Upper lobe of right lung (tissue), 1 donor: ENCODE measurements around the gene GDPD3. TPM values are rescaled to one million over a fixed set of nuclear protein-coding genes. Genes with fewer than 3 reads are reported as not detected.

Experiments
- ATAC-seq: fragments of 200-7000 bp; cut with Tn5 transposase; one replicate; pipeline ENCODE4 v1.9.1; 2020; ENCODE audit warnings: mild to moderate bottlenecking, moderate library complexity
- DNase-seq: peaks from one replicate; pipeline ENCODE4 v3.0.0-alpha.2; 2020
- H3K27ac ChIP-seq: fragments of 200-600 bp; one replicate; pipeline ENCODE4 v1.8.0; 2022
- H3K27me3 ChIP-seq: fragments of 200-600 bp; one replicate; pipeline ENCODE4 v1.8.0; 2022; ENCODE audit warnings: mild to moderate bottlenecking
- H3K36me3 ChIP-seq: fragments of 200-600 bp; one replicate; pipeline ENCODE4 v1.8.0; 2022
- H3K4me1 ChIP-seq: fragments of 200-600 bp; one replicate; pipeline ENCODE4 v1.8.0; 2022
- H3K4me3 ChIP-seq: fragments of 200-600 bp; one replicate; pipeline ENCODE4 v1.8.0; 2022; ENCODE audit warnings: mild to moderate bottlenecking
- H3K9me3 ChIP-seq: fragments of 200-600 bp; one replicate; pipeline ENCODE4 v1.8.0; 2022
- intact Hi-C: fragments of 100-400 bp; cut with DNase I; formaldehyde crosslinking; loops from one replicate; pipeline ENCODE4 v1.11.0; 2022
- total RNA-seq: library from RNA; stranded (reverse); fragmentation: NEBNext Ultra II Directional; extraction: Animal tissue kit (Norgen Biotek cat#: 25700); gene quantifications from one replicate; pipeline ENCODE4 v1.2.1, GENCODE V29; 2021
- TF ChIP-seq, protein P1 (sequence below): fragments of 200-600 bp; IDR thresholded peaks from one replicate; pipeline ENCODE4 v1.8.0; 2022; ENCODE audit warnings: antibody characterized with exemption
- donor health status: DM: no; HTN: yes; CAD: no; lungs with severe emphysema.

GDPD3 gene
- total RNA-seq, 1 donor from 2014 or later = 11.5 TPM

DNA sequence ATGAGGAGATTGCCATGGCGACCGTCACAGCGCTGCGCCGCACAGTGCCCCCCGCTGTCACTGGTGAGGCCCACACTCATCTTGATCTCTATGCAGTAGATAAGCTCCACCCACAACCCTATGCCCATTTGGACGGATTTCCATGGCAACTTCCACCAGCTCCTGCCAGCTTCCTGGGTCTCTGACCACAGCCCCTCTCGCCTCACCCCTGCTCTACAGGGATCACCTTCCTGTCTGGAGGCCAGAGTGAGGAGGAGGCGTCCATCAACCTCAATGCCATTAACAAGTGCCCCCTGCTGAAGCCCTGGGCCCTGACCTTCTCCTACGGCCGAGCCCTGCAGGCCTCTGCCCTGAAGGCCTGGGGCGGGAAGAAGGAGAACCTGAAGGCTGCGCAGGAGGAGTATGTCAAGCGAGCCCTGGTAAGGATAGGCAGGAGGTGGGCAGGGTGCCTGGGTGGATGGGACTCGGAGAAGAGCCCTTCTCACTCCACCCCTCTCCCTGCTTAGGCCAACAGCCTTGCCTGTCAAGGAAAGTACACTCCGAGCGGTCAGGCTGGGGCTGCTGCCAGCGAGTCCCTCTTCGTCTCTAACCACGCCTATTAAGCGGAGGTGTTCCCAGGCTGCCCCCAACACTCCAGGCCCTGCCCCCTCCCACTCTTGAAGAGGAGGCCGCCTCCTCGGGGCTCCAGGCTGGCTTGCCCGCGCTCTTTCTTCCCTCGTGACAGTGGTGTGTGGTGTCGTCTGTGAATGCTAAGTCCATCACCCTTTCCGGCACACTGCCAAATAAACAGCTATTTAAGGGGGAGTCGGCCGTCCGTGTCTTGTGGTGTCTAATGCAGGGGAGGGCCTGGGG, 43.5 kb downstream of the GDPD3 start:
- H3K4me1 ChIP-seq = peaks cover 32% of the 10 kb centered on the region
- no peak overlapping the region for H3K27ac ChIP-seq
- ATAC-seq = no peak
- peaks cover 64% of the 10 kb centered on the region for H3K36me3 ChIP-seq
- TF ChIP-seq, protein P1, sequence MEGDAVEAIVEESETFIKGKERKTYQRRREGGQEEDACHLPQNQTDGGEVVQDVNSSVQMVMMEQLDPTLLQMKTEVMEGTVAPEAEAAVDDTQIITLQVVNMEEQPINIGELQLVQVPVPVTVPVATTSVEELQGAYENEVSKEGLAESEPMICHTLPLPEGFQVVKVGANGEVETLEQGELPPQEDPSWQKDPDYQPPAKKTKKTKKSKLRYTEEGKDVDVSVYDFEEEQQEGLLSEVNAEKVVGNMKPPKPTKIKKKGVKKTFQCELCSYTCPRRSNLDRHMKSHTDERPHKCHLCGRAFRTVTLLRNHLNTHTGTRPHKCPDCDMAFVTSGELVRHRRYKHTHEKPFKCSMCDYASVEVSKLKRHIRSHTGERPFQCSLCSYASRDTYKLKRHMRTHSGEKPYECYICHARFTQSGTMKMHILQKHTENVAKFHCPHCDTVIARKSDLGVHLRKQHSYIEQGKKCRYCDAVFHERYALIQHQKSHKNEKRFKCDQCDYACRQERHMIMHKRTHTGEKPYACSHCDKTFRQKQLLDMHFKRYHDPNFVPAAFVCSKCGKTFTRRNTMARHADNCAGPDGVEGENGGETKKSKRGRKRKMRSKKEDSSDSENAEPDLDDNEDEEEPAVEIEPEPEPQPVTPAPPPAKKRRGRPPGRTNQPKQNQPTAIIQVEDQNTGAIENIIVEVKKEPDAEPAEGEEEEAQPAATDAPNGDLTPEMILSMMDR = no peak
- H3K27me3 ChIP-seq = no peaks in the 10 kb centered on the region
- no peak for DNase-seq
- no peak overlapping the region for H3K4me3 ChIP-seq
- intact Hi-C loops = no loop called here
- no peaks in the 10 kb centered on the region for H3K9me3 ChIP-seq

- Histone ChIP-seq H3K4me3 (no peak overlapping the region), H3K27ac (peak overlapping the region; percentile 11), H3K36me3 (peaks cover 64% of the 10 kb centered on the region), H3K27me3 (no peaks in the 10 kb centered on the region), H3K4me1 (peaks cover 31% of the 10 kb centered on the region), H3K9me3 (no peaks in the 10 kb centered on the region)
- DNase-seq (no peak), ATAC-seq (no peak)
- TF ChIP-seq, protein P1 = peak; percentile 38
- intact Hi-C loops = no loop called here
Observed at GRCh38 chr16:30068750-30069610, 44.4 kb downstream of the GDPD3 start.

DNA sequence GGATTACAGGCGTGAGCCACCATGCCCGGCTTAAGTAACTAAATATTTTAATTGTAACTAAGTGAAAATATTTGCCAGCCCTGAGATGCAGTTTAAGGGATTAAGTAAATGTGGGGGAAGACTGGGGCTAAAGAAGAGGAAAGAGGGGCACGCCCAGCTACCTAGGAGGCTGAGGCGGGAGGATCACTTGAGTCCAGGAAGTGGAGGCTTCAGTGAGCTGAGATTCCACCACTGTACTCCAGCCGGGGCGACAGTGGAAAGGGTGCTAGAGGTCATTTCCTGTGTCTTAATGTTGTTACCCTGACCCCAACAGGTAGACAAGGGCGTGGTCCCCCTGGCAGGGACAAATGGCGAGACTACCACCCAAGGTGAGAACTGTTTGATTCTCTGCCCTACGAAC, 45.0 kb downstream of the GDPD3 start:
- Histone ChIP-seq H3K9me3 (no peaks in the 10 kb centered on the region), H3K27ac (peak overlapping the region; percentile 11), H3K36me3 (peaks cover 64% of the 10 kb centered on the region), H3K4me1 (peaks cover 38% of the 10 kb centered on the region), H3K27me3 (no peaks in the 10 kb centered on the region), H3K4me3 (no peak overlapping the region)
- no peak for DNase-seq
- intact Hi-C loops = no loop called here
- no peak for ATAC-seq
- TF ChIP-seq, protein P1 = no peak

DNA sequence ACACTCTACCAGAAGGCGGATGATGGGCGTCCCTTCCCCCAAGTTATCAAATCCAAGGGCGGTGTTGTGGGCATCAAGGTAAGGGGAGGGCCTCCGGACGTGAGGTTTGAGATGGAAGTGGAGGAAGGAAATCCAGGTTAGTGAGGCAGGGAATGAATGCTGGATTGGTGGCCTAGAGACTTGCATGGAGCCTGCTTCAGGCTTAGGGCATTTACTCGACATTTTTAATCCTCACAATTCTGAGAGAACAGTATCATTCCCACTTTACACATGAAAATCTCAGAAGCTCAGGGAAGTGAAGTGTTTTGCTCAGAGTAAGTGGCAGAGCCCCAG, 45.8 kb downstream of the GDPD3 start:
- DNase-seq (no peak), ATAC-seq (no peak)
- H3K4me3 ChIP-seq = peak overlapping the region; percentile 87
- intact Hi-C loops = no loop called here
- H3K27me3 ChIP-seq = no peaks in the 10 kb centered on the region
- no peak overlapping the region for H3K27ac ChIP-seq
- peaks cover 58% of the 10 kb centered on the region for H3K36me3 ChIP-seq
- no peaks in the 10 kb centered on the region for H3K9me3 ChIP-seq
- peaks cover 41% of the 10 kb centered on the region for H3K4me1 ChIP-seq
- TF ChIP-seq, protein P1 = no peak

DNA sequence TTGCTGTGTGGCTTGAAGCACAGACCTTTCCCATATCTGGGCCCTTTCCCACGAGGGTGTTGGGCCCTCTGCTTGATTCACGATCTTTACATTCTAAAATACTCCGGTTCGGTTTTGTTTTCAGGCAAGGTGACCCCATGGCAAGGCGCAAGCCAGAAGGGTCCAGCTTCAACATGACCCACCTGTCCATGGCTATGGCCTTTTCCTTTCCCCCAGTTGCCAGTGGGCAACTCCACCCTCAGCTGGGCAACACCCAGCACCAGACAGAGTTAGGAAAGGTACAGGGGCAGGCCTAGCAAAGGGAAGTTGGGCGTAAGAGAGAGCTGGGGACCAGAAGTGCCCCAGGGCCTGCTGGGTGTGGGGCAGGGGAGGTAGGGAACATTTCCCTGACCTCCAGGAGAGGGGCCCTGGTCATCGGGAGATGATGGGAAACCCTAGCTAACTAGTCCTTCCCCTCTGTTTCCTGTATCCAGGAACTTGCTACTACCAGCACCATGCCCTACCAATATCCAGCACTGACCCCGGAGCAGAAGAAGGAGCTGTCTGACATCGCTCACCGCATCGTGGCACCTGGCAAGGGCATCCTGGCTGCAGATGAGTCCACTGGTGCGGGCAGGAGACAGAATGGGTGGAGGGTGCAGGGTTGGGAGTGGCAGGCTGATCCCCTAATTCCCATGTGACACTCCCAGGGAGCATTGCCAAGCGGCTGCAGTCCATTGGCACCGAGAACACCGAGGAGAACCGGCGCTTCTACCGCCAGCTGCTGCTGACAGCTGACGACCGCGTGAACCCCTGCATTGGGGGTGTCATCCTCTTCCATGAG, 46.4 kb downstream of the GDPD3 start:
- TF ChIP-seq, protein P1 = no peak
- H3K36me3 ChIP-seq = peaks cover 52% of the 10 kb centered on the region
- DNase-seq (no peak), ATAC-seq (peak; percentile 1)
- peaks cover 41% of the 10 kb centered on the region for H3K4me1 ChIP-seq
- peak overlapping the region; percentile 87 for H3K4me3 ChIP-seq
- peak overlapping the region; percentile 99 for H3K27ac ChIP-seq
- no peaks in the 10 kb centered on the region for H3K27me3 ChIP-seq
- intact Hi-C loops = no loop called here
- H3K9me3 ChIP-seq = no peaks in the 10 kb centered on the region
